Breast epithelium (tissue), 3 donors: ENCODE results near the gene PCDHA1.

Source experiments
- POLR2A ChIP-seq: fragments of 450-650 bp; IDR thresholded peaks from one replicate; pipeline ENCODE4 v1.6.1; 2016; ENCODE audit warnings: antibody characterized with exemption, mild to moderate bottlenecking, moderate library complexity
- TF ChIP-seq, protein P1 (sequence below), 3 donors: fragments of 450-650 bp; IDR thresholded peaks; one replicate each; pipeline ENCODE4 v1.5.1; 2016 to 2017; ENCODE audit warnings: antibody characterized with exemption in 3 of 3, mild to moderate bottlenecking in 3 of 3, moderate library complexity in 3 of 3

DNA sequence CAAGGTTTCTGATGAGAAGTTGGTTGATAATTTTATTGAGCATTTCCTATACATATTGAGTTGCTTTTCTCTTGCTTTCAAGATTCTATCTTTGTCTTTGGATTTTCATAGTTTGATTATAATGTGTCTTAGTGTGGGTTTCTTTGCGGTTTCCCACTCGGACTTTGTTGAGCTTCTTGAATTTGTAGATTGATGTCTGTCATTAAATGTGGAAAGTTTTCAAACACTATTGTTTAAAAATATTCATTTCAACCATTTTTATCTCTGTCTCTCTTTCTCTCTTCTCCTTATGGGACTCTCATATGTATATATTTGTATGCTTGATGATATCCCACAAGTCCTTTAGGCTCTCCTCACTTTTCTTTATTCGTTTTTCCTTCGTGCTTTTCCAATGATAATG, 18.5 kb upstream of the PCDHA1 start:
- TF ChIP-seq, protein P1, sequence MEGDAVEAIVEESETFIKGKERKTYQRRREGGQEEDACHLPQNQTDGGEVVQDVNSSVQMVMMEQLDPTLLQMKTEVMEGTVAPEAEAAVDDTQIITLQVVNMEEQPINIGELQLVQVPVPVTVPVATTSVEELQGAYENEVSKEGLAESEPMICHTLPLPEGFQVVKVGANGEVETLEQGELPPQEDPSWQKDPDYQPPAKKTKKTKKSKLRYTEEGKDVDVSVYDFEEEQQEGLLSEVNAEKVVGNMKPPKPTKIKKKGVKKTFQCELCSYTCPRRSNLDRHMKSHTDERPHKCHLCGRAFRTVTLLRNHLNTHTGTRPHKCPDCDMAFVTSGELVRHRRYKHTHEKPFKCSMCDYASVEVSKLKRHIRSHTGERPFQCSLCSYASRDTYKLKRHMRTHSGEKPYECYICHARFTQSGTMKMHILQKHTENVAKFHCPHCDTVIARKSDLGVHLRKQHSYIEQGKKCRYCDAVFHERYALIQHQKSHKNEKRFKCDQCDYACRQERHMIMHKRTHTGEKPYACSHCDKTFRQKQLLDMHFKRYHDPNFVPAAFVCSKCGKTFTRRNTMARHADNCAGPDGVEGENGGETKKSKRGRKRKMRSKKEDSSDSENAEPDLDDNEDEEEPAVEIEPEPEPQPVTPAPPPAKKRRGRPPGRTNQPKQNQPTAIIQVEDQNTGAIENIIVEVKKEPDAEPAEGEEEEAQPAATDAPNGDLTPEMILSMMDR (IDR thresholded peaks at IDR 0.05) = no peak
- no peak for TF ChIP-seq POLR2A
